ENCODE results near the gene SELENBP1.
A peak's percentile ranks its signal among the peaks of the same experiment; 100 is the strongest.
"Not testable (repeated sequence)": the region's sequence is repeated elsewhere in the genome, so short reads cannot be mapped to it uniquely, and the experiment has no call there.

The SELENBP1 gene

GRCh38 chr1:151356696-151357095, 15.8 kb downstream of the SELENBP1 start:
- TF ChIP-seq PKNOX1 (IDR thresholded peaks at IDR 0.05) (no peak), L3MBTL2 (conservative IDR thresholded peaks at IDR 0.05) (no peak), HDGF (IDR thresholded peaks at IDR 0.05; ENCODE audit: borderline replicate concordance) (no peak)
- ChIA-PET POLR2A (no interaction called here), CTCF (interaction anchor here (1.4 kb wide), 1 partner anchor 12 kb away, joined by 3 read pairs; no protein-coding TSS in a partner anchor)
- no peak for DNase-seq (ENCODE audit: extremely low spot score)

GRCh38 chr1:151352021-151352718, 20.3 kb downstream of the SELENBP1 start:
- ChIA-PET CTCF (interaction anchor here (0.7 kb wide), 1 partner anchor 36 kb away, joined by 4 read pairs; no protein-coding TSS in a partner anchor), POLR2A (no interaction called here)
- no peak for DNase-seq (ENCODE audit: extremely low spot score)

GRCh38 chr1:151350323-151350722, 22.2 kb downstream of the SELENBP1 start:
- CTCF ChIA-PET = interaction anchor here (0.8 kb wide), 1 partner anchor 22 kb away, joined by 11 read pairs; the partner anchor contains the start of gene SELENBP1
- DNase-seq (ENCODE audit: extremely low spot score) = not testable (repeated sequence)
- POLR2A ChIA-PET = interaction anchor here (0.7 to 1.2 kb wide), 3 partner anchors 18 to 69 kb away, joined by 3 to 5 read pairs (median 3); partner anchors contain the start of gene PI4KB

More at GRCh38 chr1:151352021-151352718, 20.3 kb downstream of the SELENBP1 start:
- TF ChIP-seq PKNOX1 (IDR thresholded peaks at IDR 0.05) (no peak), TARDBP (IDR thresholded peaks at IDR 0.05) (no peak), NFRKB (IDR thresholded peaks at IDR 0.05) (no peak), HDGF (IDR thresholded peaks at IDR 0.05; ENCODE audit: borderline replicate concordance) (no peak), SP1 (IDR thresholded peaks at IDR 0.05) (no peak), ELF4 (IDR thresholded peaks at IDR 0.05) (no peak)

- CTCF ChIA-PET = interaction anchor here (0.6 kb wide), 1 partner anchor 47 kb away, joined by 4 read pairs; no protein-coding TSS in a partner anchor
- POLR2A ChIA-PET = interaction anchor here (1.2 to 2.2 kb wide), 3 partner anchors 20 to 65 kb away, joined by 3 to 9 read pairs (median 4); partner anchors contain the start of gene SELENBP1
- DNase-seq (ENCODE audit: extremely low spot score) = no peak
- TF ChIP-seq ELF4 (IDR thresholded peaks at IDR 0.05) = no peak
- TF ChIP-seq FOXA1 (IDR thresholded peaks at IDR 0.05) = no peak
- no peak for TF ChIP-seq BHLHE40 (IDR thresholded peaks at IDR 0.05; ENCODE audit: borderline replicate concordance)
- no peak for TF ChIP-seq FOXM1 (IDR thresholded peaks at IDR 0.05; ENCODE audit: borderline replicate concordance)
- TF ChIP-seq LEF1 (IDR thresholded peaks at IDR 0.05; ENCODE audit: borderline replicate concordance) = no peak
- TF ChIP-seq L3MBTL2 (conservative IDR thresholded peaks at IDR 0.05) = no peak
- no peak for TF ChIP-seq HDGF (IDR thresholded peaks at IDR 0.05; ENCODE audit: borderline replicate concordance)
- TF ChIP-seq NFRKB (IDR thresholded peaks at IDR 0.05) = no peak
- TF ChIP-seq PKNOX1 (IDR thresholded peaks at IDR 0.05) = no peak
- TF ChIP-seq ARNT (IDR thresholded peaks at IDR 0.05) = no peak
- TF ChIP-seq CTBP1 (IDR thresholded peaks at IDR 0.05; ENCODE audit: borderline replicate concordance) = no peak
- TF ChIP-seq SP1 (IDR thresholded peaks at IDR 0.05) = no peak
- TF ChIP-seq TARDBP (IDR thresholded peaks at IDR 0.05) = no peak
- no peak for TF ChIP-seq SUZ12 (IDR thresholded peaks at IDR 0.05)
- TF ChIP-seq FOXK2 (IDR thresholded peaks at IDR 0.05) = no peak
- no peak for TF ChIP-seq ZNF384 (IDR thresholded peaks at IDR 0.05)
Observed at GRCh38 chr1:151347523-151348246, 24.8 kb downstream of the SELENBP1 start.

- DNase-seq (ENCODE audit: extremely low spot score) = peak; percentile 99
- TF ChIP-seq L3MBTL2 (conservative IDR thresholded peaks at IDR 0.05) (peak; percentile 96), NFRKB (IDR thresholded peaks at IDR 0.05) (no peak), BHLHE40 (IDR thresholded peaks at IDR 0.05; ENCODE audit: borderline replicate concordance) (peak; percentile 32; the same call in 1 of the 2 replicates)
- ChIA-PET POLR2A (interaction anchor here (1.2 to 2.2 kb wide), 3 partner anchors 21 to 64 kb away, joined by 3 to 9 read pairs (median 4); partner anchors contain the start of gene SELENBP1), CTCF (no interaction called here)
Observed at GRCh38 chr1:151346769-151347522, 25.6 kb downstream of the SELENBP1 start, which contains the start of gene RFX5. Gene RFX5 (minus strand): TSS chr1:151347252. CDS start chr1:151346320, 932 bp downstream.

- TF ChIP-seq ZNF384 (IDR thresholded peaks at IDR 0.05) (no peak), SP1 (IDR thresholded peaks at IDR 0.05) (no peak), ARNT (IDR thresholded peaks at IDR 0.05) (no peak), BHLHE40 (IDR thresholded peaks at IDR 0.05; ENCODE audit: borderline replicate concordance) (no peak), FOXK2 (IDR thresholded peaks at IDR 0.05) (no peak), SUZ12 (IDR thresholded peaks at IDR 0.05) (no peak), NFRKB (IDR thresholded peaks at IDR 0.05) (no peak)
Observed at GRCh38 chr1:151346082-151346768, 26.3 kb downstream of the SELENBP1 start.

More at GRCh38 chr1:151346082-151346768, 26.3 kb downstream of the SELENBP1 start:
- CTCF ChIA-PET = no interaction called here
- DNase-seq (ENCODE audit: extremely low spot score) = no peak
- POLR2A ChIA-PET = interaction anchor here (0.7 to 2.2 kb wide), 4 partner anchors 22 to 63 kb away, joined by 3 to 9 read pairs (median 4); partner anchors contain the start of gene SELENBP1

Data from HEK293T (cell line).